Osteoblast (primary cell): ENCODE data around the gene MTERF1. TPM values are rescaled to one million over a fixed set of nuclear protein-coding genes. Genes with fewer than 3 reads are reported as not detected.

Experiments used
- DNase-seq: peaks from one replicate; pipeline ENCODE4 v3.0.0; 2011; ENCODE audit warnings: low spot score, mixed read lengths; ENCODE audit not compliant: insufficient read length; ENCODE audit errors: missing footprints
- H2AFZ ChIP-seq: 2 replicates; pipeline ENCODE4 v1.6.0; 2011; ENCODE audit warnings: mild to moderate bottlenecking, low read length
- H3K27ac ChIP-seq: 2 replicates; pipeline ENCODE4 v1.5.1; 2011; ENCODE audit warnings: mild to moderate bottlenecking, low read depth, low read length, moderate library complexity
- H3K27me3 ChIP-seq: 2 replicates; pipeline ENCODE4 v1.6.0; 2012; ENCODE audit warnings: mild to moderate bottlenecking, control low read depth, inconsistent platforms, low read length, moderate library complexity; ENCODE audit not compliant: insufficient read depth
- H3K36me3 ChIP-seq: 2 replicates; pipeline ENCODE4 v1.5.1; 2011; ENCODE audit warnings: mild to moderate bottlenecking, low read length, control low read depth, moderate library complexity; ENCODE audit not compliant: insufficient read depth
- H3K4me1 ChIP-seq: 2 replicates; pipeline ENCODE4 v1.5.1; 2011; ENCODE audit warnings: mild to moderate bottlenecking, low read length, control low read depth, moderate library complexity; ENCODE audit not compliant: insufficient read depth
- H3K4me2 ChIP-seq: 2 replicates; pipeline ENCODE4 v1.6.0; 2011; ENCODE audit warnings: mild to moderate bottlenecking, low read length; ENCODE audit not compliant: insufficient read depth
- H3K4me3 ChIP-seq: fragments of 200-600 bp; sonication (generic); 3 replicates; pipeline ENCODE4 v1.5.1; 2012; ENCODE audit warnings: mild to moderate bottlenecking, low read length, inconsistent platforms; ENCODE audit not compliant: insufficient read depth
- H3K79me2 ChIP-seq: 2 replicates; pipeline ENCODE4 v1.6.0; 2012; ENCODE audit warnings: mild to moderate bottlenecking, low read length, control low read depth, inconsistent platforms; ENCODE audit not compliant: insufficient read depth
- H3K9me3 ChIP-seq: 2 replicates; pipeline ENCODE4 v1.5.1; 2011; ENCODE audit warnings: low read depth, low read length, control low read depth
- H4K20me1 ChIP-seq: 2 replicates; pipeline ENCODE4 v1.6.0; 2012; ENCODE audit warnings: mild to moderate bottlenecking, low read length, control low read depth; ENCODE audit not compliant: insufficient read depth
- CTCF ChIP-seq: IDR thresholded peaks from 2 replicates; pipeline ENCODE4 v1.5.1; 2011; ENCODE audit warnings: mild to moderate bottlenecking, low read depth, low read length, moderate library complexity; ENCODE audit errors: extremely low read depth
- total RNA-seq: library from RNA; depleted of rRNA; stranded (reverse); fragments of >200 nt; gene quantifications from 2 replicates; pipeline ENCODE4 v1.2.3, GENCODE V29; 2012

Gene MTERF1, protein sequence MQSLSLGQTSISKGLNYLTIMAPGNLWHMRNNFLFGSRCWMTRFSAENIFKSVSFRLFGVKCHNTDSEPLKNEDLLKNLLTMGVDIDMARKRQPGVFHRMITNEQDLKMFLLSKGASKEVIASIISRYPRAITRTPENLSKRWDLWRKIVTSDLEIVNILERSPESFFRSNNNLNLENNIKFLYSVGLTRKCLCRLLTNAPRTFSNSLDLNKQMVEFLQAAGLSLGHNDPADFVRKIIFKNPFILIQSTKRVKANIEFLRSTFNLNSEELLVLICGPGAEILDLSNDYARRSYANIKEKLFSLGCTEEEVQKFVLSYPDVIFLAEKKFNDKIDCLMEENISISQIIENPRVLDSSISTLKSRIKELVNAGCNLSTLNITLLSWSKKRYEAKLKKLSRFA
- total RNA-seq = 13.0 and 13.6 TPM in 2 replicates

DNA sequence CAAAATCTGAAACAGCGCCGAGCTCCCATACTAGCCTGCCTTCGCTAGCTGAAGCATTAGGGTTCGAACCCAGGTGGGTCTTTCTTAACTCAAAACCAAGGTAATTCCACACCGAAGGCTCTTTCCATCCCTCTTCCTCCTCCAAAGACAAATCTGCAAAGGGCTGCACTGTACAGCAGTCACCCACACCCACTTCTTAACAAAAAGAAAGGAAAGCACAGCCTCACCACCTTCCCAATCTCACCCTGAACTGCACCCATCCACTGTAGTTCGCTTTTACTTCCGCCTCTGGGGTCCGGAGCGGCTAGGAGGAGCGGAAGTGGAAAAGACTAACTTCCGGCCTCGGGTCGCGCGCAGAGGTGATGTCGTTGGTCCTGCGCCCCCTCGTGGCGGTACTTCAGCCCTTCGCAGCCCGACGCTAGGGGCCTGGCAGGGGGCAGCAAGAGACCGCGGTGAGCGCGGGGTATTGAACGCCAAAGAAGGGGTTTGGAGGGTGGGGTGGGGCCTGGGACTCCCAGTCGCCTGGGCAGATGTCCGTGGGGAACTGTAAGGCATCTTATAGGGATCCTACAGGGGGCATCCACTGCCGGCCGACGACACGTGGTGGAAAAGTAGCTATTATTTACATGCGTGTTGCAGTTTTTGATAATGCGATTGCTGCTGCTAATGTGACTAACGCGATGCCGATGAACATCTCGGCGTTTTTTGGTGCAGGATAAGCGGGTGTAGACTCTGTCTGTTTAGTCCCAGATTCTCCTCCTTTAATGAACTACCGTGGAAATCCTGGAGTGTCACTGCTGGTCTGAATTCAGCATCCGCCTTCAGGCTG lies at the start of gene MTERF1:
Gene MTERF1, minus strand, starts transcription at position 290 of the 829 bp plus-strand sequence. CDS start 619 bp downstream, outside the sequence.
- TF ChIP-seq CTCF = peak; percentile 96
- H3K4me3 ChIP-seq = peak within 1 kb of the TSS; percentile 94
- peak within 1 kb of the TSS; percentile 97 for H2AFZ ChIP-seq
- no peaks in the 10 kb centered on the region for H4K20me1 ChIP-seq
- H3K9me3 ChIP-seq = no peaks in the 10 kb centered on the region
- H3K27me3 ChIP-seq = no peaks in the 10 kb centered on the region
- peak within 1 kb of the TSS; percentile 95 for H3K4me2 ChIP-seq
- peaks cover 15% of the 10 kb centered on the region for H3K4me1 ChIP-seq
- H3K36me3 ChIP-seq = no peaks in the 10 kb centered on the region
- DNase-seq = peak; percentile 94
- H3K79me2 ChIP-seq = peaks cover 45% of the 10 kb centered on the region
- peak within 1 kb of the TSS; percentile 77 for H3K27ac ChIP-seq

DNA sequence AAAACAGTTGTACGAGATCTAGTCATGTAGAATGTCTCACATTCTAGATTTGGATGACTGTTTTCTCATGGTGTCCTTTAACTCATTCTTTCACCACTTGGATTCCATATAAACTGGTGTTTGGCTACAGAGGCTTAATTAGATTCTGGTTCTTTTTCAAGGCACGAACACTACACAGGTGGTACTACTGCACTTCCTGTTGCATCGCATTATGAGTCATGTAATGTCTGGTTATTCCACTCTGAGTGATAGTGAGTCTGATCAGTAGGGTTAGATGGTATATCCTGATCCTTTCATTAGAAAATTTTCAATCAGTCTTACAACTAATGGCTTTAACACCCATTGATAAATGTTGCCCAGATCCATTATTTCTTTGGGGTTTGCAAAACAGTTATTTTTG lies 49.0 kb upstream of the MTERF1 start:
- no peak overlapping the region for H2AFZ ChIP-seq
- H3K27me3 ChIP-seq = no peaks in the 10 kb centered on the region
- H3K79me2 ChIP-seq = no peaks in the 10 kb centered on the region
- DNase-seq = no peak
- H3K36me3 ChIP-seq = no peaks in the 10 kb centered on the region
- H4K20me1 ChIP-seq = no peaks in the 10 kb centered on the region
- no peak overlapping the region for H3K27ac ChIP-seq
- TF ChIP-seq CTCF = no peak
- no peaks in the 10 kb centered on the region for H3K9me3 ChIP-seq
- H3K4me3 ChIP-seq = no peak overlapping the region
- no peak overlapping the region for H3K4me2 ChIP-seq
- H3K4me1 ChIP-seq = no peaks in the 10 kb centered on the region

DNA sequence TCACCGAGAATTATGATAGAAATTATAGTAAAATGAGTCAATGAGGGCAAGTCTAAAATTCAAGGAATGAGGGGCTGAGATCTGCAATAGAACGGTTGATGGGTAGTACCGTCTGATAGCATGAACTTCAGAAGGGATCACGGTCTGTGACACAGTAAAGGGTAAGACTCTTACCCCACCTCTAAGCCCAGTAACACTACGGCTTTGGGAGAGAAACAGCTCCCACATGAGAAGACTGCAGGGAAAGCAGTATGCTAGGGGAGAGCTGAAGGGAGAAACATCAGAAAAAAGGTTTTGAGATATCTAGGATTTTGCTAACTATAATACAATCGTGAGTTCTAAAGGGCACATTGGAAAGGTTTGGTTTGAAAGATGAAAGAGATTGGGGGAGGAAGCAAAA lies 47.4 kb upstream of the MTERF1 start:
- no peak for DNase-seq
- H3K36me3 ChIP-seq = no peaks in the 10 kb centered on the region

More for the DNA sequence above, 47.4 kb upstream of the MTERF1 start:
- H3K79me2 ChIP-seq = no peaks in the 10 kb centered on the region
- peaks cover 4% of the 10 kb centered on the region for H3K4me1 ChIP-seq
- H3K4me2 ChIP-seq = no peak overlapping the region
- H3K27me3 ChIP-seq = no peaks in the 10 kb centered on the region
- H3K9me3 ChIP-seq = no peaks in the 10 kb centered on the region
- TF ChIP-seq CTCF = no peak
- H4K20me1 ChIP-seq = no peaks in the 10 kb centered on the region
- H3K4me3 ChIP-seq = no peak overlapping the region
- H2AFZ ChIP-seq = no peak overlapping the region
- no peak overlapping the region for H3K27ac ChIP-seq
